ENCODE data around the gene ADAMTS6.
"Not testable (repeated sequence)": the region's sequence is repeated elsewhere in the genome, so short reads cannot be mapped to it uniquely, and the experiment has no call there.

Gene ADAMTS6

DNA sequence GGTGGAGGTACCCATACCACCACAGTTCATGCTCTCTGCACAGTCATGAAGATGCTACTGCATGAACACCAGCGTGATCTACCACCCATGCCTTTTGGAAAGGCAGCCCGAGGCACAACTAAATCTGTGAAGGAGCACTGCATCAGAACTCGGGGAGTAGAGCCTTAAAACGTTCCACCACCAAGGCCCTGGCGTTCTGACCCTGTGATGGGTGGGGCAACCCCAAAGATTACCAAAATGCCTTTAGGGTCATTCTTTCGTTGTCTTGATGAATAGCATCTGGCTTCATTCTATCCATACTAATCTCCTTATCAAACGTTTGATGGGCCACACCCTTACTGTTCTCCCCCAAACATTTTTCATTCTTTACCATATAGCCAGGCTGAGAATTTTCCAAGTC lies 97.9 kb downstream of the ADAMTS6 start:
- no peak overlapping the region for H3K27ac ChIP-seq (ENCODE audit: low read depth, low read length)
- H3K9me3 ChIP-seq (ENCODE audit: insufficient read depth, low read length): no peaks in the 10 kb centered on the region
- H3K27me3 ChIP-seq (ENCODE audit: low read length): no peaks in the 10 kb centered on the region
- no peak overlapping the region for H2AFZ ChIP-seq (ENCODE audit: low read depth, low read length, severe bottlenecking)
- no peaks in the 10 kb centered on the region for H4K20me1 ChIP-seq (ENCODE audit: low read depth, low read length)
- no peaks in the 10 kb centered on the region for H3K9me2 ChIP-seq (replicated peaks; ENCODE audit: insufficient read depth, low read length)
- no peaks in the 10 kb centered on the region for H3F3A ChIP-seq (ENCODE audit: insufficient read depth)
- H3K36me3 ChIP-seq (ENCODE audit: low read length): no peaks in the 10 kb centered on the region
- H3K9ac ChIP-seq (ENCODE audit: low read length): no peak overlapping the region
- H3K4me3 ChIP-seq (ENCODE audit: insufficient read depth, low read length, poor library complexity, severe bottlenecking): no peak overlapping the region
- no peaks in the 10 kb centered on the region for H3K79me2 ChIP-seq (ENCODE audit: insufficient read depth, low read length)
- no peak for TF ChIP-seq EZH2phosphoT487 (conservative IDR thresholded peaks at IDR 0.05; ENCODE audit: low read length)
- TF ChIP-seq, protein P1, sequence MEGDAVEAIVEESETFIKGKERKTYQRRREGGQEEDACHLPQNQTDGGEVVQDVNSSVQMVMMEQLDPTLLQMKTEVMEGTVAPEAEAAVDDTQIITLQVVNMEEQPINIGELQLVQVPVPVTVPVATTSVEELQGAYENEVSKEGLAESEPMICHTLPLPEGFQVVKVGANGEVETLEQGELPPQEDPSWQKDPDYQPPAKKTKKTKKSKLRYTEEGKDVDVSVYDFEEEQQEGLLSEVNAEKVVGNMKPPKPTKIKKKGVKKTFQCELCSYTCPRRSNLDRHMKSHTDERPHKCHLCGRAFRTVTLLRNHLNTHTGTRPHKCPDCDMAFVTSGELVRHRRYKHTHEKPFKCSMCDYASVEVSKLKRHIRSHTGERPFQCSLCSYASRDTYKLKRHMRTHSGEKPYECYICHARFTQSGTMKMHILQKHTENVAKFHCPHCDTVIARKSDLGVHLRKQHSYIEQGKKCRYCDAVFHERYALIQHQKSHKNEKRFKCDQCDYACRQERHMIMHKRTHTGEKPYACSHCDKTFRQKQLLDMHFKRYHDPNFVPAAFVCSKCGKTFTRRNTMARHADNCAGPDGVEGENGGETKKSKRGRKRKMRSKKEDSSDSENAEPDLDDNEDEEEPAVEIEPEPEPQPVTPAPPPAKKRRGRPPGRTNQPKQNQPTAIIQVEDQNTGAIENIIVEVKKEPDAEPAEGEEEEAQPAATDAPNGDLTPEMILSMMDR (IDR thresholded peaks at IDR 0.05; ENCODE audit: insufficient read depth, low read length, poor library complexity, severe bottlenecking): no peak
- no peak overlapping the region for H3K4me2 ChIP-seq (ENCODE audit: low read depth, low read length, poor library complexity, severe bottlenecking)

DNA sequence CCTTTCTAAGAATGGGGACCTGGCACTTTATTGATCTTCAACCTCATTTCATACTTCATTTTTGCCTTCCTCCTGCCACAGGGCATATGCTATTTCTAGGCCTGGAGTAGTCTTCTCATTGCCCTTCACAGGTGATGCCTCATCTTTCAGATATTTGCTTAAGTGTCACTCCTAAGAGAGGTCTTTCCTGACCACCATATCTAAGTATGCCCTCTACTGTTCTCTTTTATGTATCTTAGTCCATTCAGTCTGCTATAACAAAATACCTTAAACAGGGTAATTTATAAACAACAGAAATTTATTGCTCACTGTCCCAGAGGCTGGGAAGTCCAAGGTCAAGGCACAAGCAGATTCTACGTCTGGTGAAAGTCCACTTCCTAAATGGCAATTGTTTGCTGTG lies 99.1 kb downstream of the ADAMTS6 start:
- no peaks in the 10 kb centered on the region for H4K20me1 ChIP-seq (ENCODE audit: low read depth, low read length)
- H3F3A ChIP-seq (ENCODE audit: insufficient read depth): no peaks in the 10 kb centered on the region
- H3K27me3 ChIP-seq (ENCODE audit: low read length): no peaks in the 10 kb centered on the region
- H3K27ac ChIP-seq (ENCODE audit: low read depth, low read length): no peak overlapping the region
- no peak overlapping the region for H3K4me3 ChIP-seq (ENCODE audit: insufficient read depth, low read length, poor library complexity, severe bottlenecking)
- no peaks in the 10 kb centered on the region for H3K9me3 ChIP-seq (ENCODE audit: insufficient read depth, low read length)
- TF ChIP-seq, protein P1 (IDR thresholded peaks at IDR 0.05; ENCODE audit: insufficient read depth, low read length, poor library complexity, severe bottlenecking): no peak
- TF ChIP-seq EZH2phosphoT487 (conservative IDR thresholded peaks at IDR 0.05; ENCODE audit: low read length): no peak
- no peak overlapping the region for H3K9ac ChIP-seq (ENCODE audit: low read length)
- H3K9me2 ChIP-seq (replicated peaks; ENCODE audit: insufficient read depth, low read length): no peaks in the 10 kb centered on the region
- H3K79me2 ChIP-seq (ENCODE audit: insufficient read depth, low read length): no peaks in the 10 kb centered on the region
- H3K4me2 ChIP-seq (ENCODE audit: low read depth, low read length, poor library complexity, severe bottlenecking): no peak overlapping the region
- H2AFZ ChIP-seq (ENCODE audit: low read depth, low read length, severe bottlenecking): no peak overlapping the region
- no peaks in the 10 kb centered on the region for H3K36me3 ChIP-seq (ENCODE audit: low read length)

DNA sequence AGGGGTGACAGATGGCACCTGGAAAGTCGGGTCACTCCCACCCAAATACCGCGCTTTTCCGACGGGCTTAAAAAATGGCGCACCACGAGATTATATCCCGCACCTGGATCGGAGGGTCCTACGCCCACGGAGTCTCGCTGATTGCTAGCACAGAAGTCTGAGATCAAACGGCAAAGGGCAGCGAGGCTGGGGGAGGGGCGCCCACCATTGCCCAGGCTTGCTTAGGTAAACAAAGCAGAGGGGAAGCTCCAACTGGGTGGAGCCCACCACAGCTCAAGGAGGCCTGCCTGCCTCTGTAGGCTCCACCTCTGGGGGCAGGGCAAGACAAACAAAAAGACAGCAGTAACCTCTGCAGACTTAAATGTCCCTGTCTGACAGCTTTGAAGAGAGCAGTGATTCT lies 111.2 kb downstream of the ADAMTS6 start:
- H3K9me3 ChIP-seq (ENCODE audit: insufficient read depth, low read length); H3F3A ChIP-seq (ENCODE audit: insufficient read depth); H3K9me2 ChIP-seq (replicated peaks; ENCODE audit: insufficient read depth, low read length); H4K20me1 ChIP-seq (ENCODE audit: low read depth, low read length); H3K36me3 ChIP-seq (ENCODE audit: low read length); H3K79me2 ChIP-seq (ENCODE audit: insufficient read depth, low read length); H3K4me3 ChIP-seq (ENCODE audit: insufficient read depth, low read length, poor library complexity, severe bottlenecking); H3K27ac ChIP-seq (ENCODE audit: low read depth, low read length); H3K27me3 ChIP-seq (ENCODE audit: low read length); H2AFZ ChIP-seq (ENCODE audit: low read depth, low read length, severe bottlenecking); H3K9ac ChIP-seq (ENCODE audit: low read length); H3K4me2 ChIP-seq (ENCODE audit: low read depth, low read length, poor library complexity, severe bottlenecking): not testable (repeated sequence)

DNA sequence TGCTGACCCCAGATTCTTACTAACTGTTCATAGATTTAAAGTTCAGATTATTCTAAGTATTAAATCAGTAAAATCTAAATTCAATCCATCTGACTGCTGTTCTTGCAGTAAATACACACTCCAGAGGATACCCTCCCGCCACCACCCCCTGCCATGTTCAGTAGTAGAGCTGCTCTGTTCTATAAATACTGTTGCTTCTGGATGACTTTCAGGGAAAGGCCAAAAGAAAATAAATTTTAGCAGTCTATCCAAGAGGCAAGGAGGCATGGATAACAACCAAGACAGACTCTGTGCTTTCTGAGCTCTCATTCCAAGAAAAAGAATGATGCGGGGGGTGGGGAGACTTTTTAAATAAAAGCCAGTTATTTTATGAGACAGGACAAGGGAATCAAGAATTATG lies 115.1 kb downstream of the ADAMTS6 start:
- H4K20me1 ChIP-seq (ENCODE audit: low read depth, low read length): no peaks in the 10 kb centered on the region
- H3K27ac ChIP-seq (ENCODE audit: low read depth, low read length): no peak overlapping the region
- H3K9me2 ChIP-seq (replicated peaks; ENCODE audit: insufficient read depth, low read length): no peaks in the 10 kb centered on the region
- H3K9ac ChIP-seq (ENCODE audit: low read length): no peak overlapping the region
- H3K79me2 ChIP-seq (ENCODE audit: insufficient read depth, low read length): no peaks in the 10 kb centered on the region
- H3K36me3 ChIP-seq (ENCODE audit: low read length): no peaks in the 10 kb centered on the region
- H3F3A ChIP-seq (ENCODE audit: insufficient read depth): no peaks in the 10 kb centered on the region
- H2AFZ ChIP-seq (ENCODE audit: low read depth, low read length, severe bottlenecking): no peak overlapping the region
- no peaks in the 10 kb centered on the region for H3K9me3 ChIP-seq (ENCODE audit: insufficient read depth, low read length)
- H3K27me3 ChIP-seq (ENCODE audit: low read length): no peaks in the 10 kb centered on the region
- TF ChIP-seq, protein P1 (IDR thresholded peaks at IDR 0.05; ENCODE audit: insufficient read depth, low read length, poor library complexity, severe bottlenecking): no peak
- TF ChIP-seq EZH2phosphoT487 (conservative IDR thresholded peaks at IDR 0.05; ENCODE audit: low read length): no peak
- no peak overlapping the region for H3K4me3 ChIP-seq (ENCODE audit: insufficient read depth, low read length, poor library complexity, severe bottlenecking)
- H3K4me2 ChIP-seq (ENCODE audit: low read depth, low read length, poor library complexity, severe bottlenecking): no peak overlapping the region

All from SU-DHL-6 (cell line).